BE2C (cell line): Measurements from ENCODE around the gene TCEAL3.
"Not testable (repeated sequence)": the region's sequence is repeated elsewhere in the genome, so short reads cannot be mapped to it uniquely, and the experiment has no call there.

Experiments
- DNase-seq: peaks from one replicate; pipeline ENCODE4 v3.0.0-alpha.2; 2020
- H3K27me3 ChIP-seq: fragments of 250-450 bp; sonication (Bioruptor Pico); 2 replicates; pipeline ENCODE4 v1.5.1; 2020; ENCODE audit warnings: mild to moderate bottlenecking
- H3K36me3 ChIP-seq: fragments of 250-450 bp; sonication (Bioruptor Pico); 2 replicates; pipeline ENCODE4 v1.5.1; 2020; ENCODE audit warnings: mild to moderate bottlenecking
- H3K4me1 ChIP-seq: fragments of 250-450 bp; sonication (Bioruptor Pico); 2 replicates; pipeline ENCODE4 v1.5.1; 2020
- H3K4me3 ChIP-seq: 2 replicates; pipeline ENCODE4 v1.5.1; 2011; ENCODE audit warnings: low read depth, low read length
- H3K9me3 ChIP-seq: fragments of 250-450 bp; sonication (Bioruptor Pico); 2 replicates; pipeline ENCODE4 v1.5.1; 2020
- TF ChIP-seq, protein P1 (sequence below): IDR thresholded peaks from 2 replicates; pipeline ENCODE4 v1.5.1; 2012; ENCODE audit warnings: mild to moderate bottlenecking, low read depth, low read length

Gene TCEAL3

DNA sequence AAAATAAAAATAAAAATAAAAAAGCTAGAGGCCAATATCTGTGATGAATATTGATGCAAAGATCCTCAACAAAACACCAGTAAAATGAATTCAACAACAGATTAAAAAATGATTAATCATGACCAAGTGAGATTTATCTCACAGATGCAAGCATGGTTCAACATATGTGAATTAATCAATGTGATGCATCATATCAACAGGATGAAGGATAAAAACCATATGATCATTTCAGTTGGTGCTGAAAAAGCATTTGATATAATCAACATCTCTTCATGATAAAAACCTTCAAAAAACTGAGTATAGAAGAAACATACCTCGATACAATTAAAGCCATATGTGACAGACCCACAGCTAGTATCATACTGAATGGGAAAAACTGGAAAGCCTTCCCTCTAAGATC is 39.9 kb downstream of the TCEAL3 start:
- no peak for DNase-seq
- TF ChIP-seq, protein P1, sequence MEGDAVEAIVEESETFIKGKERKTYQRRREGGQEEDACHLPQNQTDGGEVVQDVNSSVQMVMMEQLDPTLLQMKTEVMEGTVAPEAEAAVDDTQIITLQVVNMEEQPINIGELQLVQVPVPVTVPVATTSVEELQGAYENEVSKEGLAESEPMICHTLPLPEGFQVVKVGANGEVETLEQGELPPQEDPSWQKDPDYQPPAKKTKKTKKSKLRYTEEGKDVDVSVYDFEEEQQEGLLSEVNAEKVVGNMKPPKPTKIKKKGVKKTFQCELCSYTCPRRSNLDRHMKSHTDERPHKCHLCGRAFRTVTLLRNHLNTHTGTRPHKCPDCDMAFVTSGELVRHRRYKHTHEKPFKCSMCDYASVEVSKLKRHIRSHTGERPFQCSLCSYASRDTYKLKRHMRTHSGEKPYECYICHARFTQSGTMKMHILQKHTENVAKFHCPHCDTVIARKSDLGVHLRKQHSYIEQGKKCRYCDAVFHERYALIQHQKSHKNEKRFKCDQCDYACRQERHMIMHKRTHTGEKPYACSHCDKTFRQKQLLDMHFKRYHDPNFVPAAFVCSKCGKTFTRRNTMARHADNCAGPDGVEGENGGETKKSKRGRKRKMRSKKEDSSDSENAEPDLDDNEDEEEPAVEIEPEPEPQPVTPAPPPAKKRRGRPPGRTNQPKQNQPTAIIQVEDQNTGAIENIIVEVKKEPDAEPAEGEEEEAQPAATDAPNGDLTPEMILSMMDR: no peak
- Histone ChIP-seq H3K4me1 (no peaks in the 10 kb centered on the region), H3K36me3 (no peaks in the 10 kb centered on the region), H3K27me3 (no peaks in the 10 kb centered on the region), H3K9me3 (no peaks in the 10 kb centered on the region), H3K4me3 (no peak overlapping the region)

DNA sequence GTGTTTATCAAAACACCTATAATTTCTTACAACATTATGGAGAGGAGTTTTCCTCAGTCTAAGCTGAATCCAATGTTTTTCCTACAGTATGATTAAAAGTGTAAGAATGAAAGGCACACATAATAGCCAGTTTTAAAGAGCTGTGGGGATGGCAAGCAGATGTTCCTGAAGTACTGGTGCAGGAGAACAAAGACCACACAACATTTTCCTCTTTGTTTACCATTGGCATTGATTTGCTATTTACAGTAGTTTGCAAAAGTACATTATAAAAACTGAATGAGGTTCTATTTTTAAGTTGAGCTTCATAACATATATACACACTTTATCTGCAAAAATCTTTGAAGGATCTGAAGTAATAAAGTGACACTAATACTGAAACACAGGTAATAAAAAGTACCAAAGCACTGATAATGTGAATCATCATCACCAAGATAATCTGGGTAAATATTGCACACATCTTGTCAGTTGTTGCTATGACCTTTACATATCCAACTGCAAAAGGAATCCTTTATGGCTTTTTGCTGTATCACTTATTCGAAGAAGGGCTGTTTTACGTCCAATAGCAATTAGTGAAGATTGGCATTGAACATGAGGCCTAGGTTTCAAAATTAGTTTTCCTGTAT is 43.5 kb downstream of the TCEAL3 start:
- H3K36me3 ChIP-seq: no peaks in the 10 kb centered on the region
- TF ChIP-seq, protein P1: no peak
- no peaks in the 10 kb centered on the region for H3K27me3 ChIP-seq
- H3K4me3 ChIP-seq: no peak overlapping the region
- DNase-seq: no peak
- no peaks in the 10 kb centered on the region for H3K4me1 ChIP-seq
- no peaks in the 10 kb centered on the region for H3K9me3 ChIP-seq

DNA sequence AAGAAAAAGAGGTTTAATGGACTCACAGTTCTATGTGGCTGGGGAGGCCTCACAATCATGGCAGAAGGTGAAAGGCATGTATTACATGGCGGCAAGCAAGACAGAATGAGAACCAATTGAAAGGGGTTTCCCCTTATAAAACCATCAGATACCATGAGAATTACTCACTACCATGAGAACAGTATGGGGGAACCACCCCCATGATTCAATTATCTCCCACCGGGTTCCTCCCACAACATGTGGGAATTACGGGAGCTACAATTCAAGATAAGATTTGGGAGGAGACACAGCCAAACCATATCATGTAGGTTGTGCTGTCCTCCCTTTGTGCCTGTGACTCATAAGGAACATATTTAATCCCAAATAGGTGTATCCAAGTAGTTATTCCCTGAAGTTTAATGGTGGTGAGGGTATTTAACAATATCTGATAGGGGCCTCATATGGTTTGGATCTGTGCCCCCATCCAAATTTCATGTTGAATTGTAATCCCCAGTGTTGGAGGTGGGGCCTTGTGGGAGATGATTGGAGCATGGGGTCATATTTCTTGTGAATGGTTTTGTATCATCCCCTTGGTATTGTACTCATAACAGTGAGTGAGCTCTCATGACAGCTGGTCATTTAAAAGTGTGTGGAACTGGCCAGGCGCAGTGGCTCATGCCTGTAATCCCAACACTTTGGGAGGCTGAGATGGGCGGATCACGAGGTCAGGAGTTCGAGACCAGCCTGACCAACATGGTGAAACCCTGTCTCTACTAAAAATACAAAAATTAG is 47.7 kb downstream of the TCEAL3 start:
- H3K4me1 ChIP-seq, DNase-seq, H3K9me3 ChIP-seq, H3K36me3 ChIP-seq, H3K27me3 ChIP-seq, H3K4me3 ChIP-seq: not testable (repeated sequence)

DNA sequence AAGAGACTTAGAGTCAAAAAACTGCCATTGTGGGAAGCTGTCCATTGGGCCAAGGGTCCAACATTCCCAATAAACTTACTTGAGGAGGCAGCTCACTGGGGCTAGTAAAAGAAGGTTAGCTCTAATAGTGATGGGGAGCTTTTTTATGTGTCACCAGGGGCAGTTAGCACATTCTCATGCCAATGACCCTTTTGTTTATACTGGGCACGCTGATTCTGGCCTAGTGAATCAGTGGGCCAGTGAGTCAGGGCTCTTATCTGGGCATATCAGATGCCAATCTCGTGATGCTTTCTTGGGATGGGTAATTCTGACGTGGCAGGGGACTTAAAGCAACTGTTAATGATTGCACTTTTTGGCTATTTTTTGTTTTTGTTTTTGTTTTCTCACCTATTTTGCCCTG is 48.9 kb downstream of the TCEAL3 start:
- TF ChIP-seq, protein P1: no peak
- DNase-seq: no peak
- no peak overlapping the region for H3K4me3 ChIP-seq
- no peaks in the 10 kb centered on the region for H3K4me1 ChIP-seq
- H3K9me3 ChIP-seq: no peaks in the 10 kb centered on the region
- no peaks in the 10 kb centered on the region for H3K36me3 ChIP-seq
- no peaks in the 10 kb centered on the region for H3K27me3 ChIP-seq

DNA sequence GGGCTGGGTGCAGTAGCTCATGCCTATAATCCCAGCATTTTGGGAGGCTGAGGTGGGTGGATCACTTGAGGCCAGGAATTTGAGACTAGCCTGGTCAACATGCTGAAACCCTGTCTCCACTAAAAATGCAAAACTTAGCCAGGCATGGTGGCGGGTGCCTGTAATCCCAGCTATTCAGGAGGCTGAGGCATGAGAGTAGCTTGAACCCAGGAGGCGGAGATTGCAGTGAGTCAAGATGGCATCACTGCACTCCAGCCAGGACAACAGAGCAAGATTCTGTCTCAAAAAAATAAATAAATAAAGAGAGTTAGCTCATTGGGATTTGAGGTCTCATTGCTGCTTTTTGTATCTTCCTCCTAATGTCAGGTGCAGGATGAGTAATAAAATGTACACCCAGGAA is 49.3 kb downstream of the TCEAL3 start:
- not testable (repeated sequence) for H3K4me1 ChIP-seq, H3K9me3 ChIP-seq, H3K36me3 ChIP-seq, H3K27me3 ChIP-seq, H3K4me3 ChIP-seq, DNase-seq

DNA sequence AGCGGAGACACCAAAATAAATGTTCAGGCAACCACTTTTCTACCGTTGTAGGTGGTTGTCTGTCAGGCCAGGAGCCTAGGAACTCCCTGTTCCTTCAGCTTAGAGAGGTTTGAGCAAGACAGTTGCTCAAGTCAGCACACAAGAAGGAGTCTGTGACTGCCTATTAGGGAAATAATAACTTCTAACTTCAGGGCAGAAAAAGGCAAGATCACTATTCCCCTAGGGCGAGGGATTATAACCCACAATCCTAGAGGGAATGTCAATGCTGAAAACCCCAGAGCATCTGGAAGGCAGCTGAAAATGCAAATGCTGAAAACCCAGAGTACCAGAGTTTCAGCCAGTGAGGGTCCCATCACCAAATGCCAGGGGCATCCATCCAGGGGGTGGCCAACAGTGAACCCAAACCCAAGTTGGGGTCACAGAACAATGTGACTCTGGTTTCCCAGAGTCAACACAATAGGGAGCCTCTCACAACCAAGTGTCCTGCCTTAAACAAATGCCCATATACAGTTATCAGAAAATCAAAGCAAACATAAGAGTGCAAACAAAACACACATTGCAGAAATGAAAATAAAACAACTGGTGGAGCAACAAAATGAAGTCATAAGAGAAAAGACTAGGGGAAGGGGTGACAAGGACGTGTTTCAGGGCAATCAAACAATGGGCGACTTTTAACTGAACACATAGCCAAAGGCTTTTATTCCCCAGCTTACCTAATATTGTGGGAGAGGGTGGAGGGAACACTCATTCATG is 51.1 kb downstream of the TCEAL3 start:
- Histone ChIP-seq H3K4me3 (no peak overlapping the region), H3K36me3 (no peaks in the 10 kb centered on the region), H3K4me1 (no peaks in the 10 kb centered on the region), H3K9me3 (no peaks in the 10 kb centered on the region), H3K27me3 (no peaks in the 10 kb centered on the region)
- TF ChIP-seq, protein P1: no peak
- no peak for DNase-seq

DNA sequence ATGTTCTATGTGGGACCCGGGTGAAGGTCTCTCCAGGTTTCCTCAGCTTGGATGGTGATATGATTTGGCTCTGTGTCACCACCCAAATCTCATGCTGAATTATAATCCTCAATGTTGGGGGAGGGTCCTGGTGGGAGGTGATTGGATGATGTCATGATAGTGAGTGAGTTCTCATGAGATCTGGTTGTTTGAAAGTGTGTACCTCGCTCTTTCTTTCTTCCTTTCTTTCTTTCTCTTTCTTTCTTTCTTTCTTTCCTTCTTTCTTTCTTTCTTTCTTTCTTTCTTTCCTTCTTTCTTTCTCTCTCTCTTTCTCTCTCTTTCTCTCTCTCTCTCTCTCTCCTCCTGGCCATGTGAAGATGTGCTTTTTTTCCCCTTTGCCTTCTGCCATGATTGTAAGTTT is 51.7 kb downstream of the TCEAL3 start:
- not testable (repeated sequence) for H3K27me3 ChIP-seq, H3K9me3 ChIP-seq, DNase-seq, H3K4me1 ChIP-seq, H3K4me3 ChIP-seq, H3K36me3 ChIP-seq
